IMR-90 (cell line): Measurements from ENCODE around the gene SLC35D1. TPM values are rescaled to one million over a fixed set of nuclear protein-coding genes. Genes with fewer than 3 reads are reported as not detected.

Source experiments
- ATAC-seq: fragments of 200-7000 bp; cut with Tn5 transposase; 2 replicates; pipeline ENCODE4 v1.9.1; 2020; ENCODE audit warnings: low read depth, mild to moderate bottlenecking, moderate library complexity
- BruUV-seq: library from RNA; stranded (reverse); fragments of 400-500 nt; replicated peaks from 2 replicates; lab custom pipeline; 2021; lab: Mats Ljungman, UMichigan
- CTCF ChIA-PET: fragments of 300-600 bp; formaldehyde crosslinking; extraction: SDS; loops from one replicate; lab custom pipeline; 2021; ENCODE audit warnings: antibody characterized with exemption; lab: Yijun Ruan, JAX
- POLR2A ChIA-PET: fragments of 300-600 bp; sonication (Branson Sonifier 250); formaldehyde crosslinking; loops from one replicate; lab custom pipeline; 2022; ENCODE audit warnings: antibody characterized with exemption; ENCODE audit not compliant: unreplicated experiment; lab: Charles Lee
- DNase-seq: peaks from one replicate; pipeline ENCODE4 v3.0.0; 2013
- H2AFZ ChIP-seq: replicated peaks from 2 replicates; pipeline ENCODE3; 2013; ENCODE audit warnings: low read length, mild to moderate bottlenecking; ENCODE audit not compliant: poor library complexity
- H2AK5ac ChIP-seq: 2 replicates; pipeline ENCODE4 v1.6.1; 2013; ENCODE audit warnings: low read depth, low read length, inconsistent platforms
- H2AK9ac ChIP-seq: replicated peaks from 2 replicates; pipeline ENCODE3; 2013; ENCODE audit warnings: mild to moderate bottlenecking, low read depth, low read length, moderate library complexity; ENCODE audit not compliant: poor library complexity
- H2BK120ac ChIP-seq: 2 replicates; pipeline ENCODE4 v1.6.1; 2013; ENCODE audit warnings: low read depth, low read length, inconsistent platforms
- H2BK15ac ChIP-seq: 3 replicates; pipeline ENCODE4 v1.6.1; 2013; ENCODE audit warnings: low read depth, low read length, inconsistent platforms
- H2BK20ac ChIP-seq: 2 replicates; pipeline ENCODE4 v1.6.1; 2013; ENCODE audit warnings: low read depth, mild to moderate bottlenecking, inconsistent platforms, low read length, moderate library complexity
- H2BK5ac ChIP-seq: 2 replicates; pipeline ENCODE4 v1.6.1; 2013; ENCODE audit warnings: mild to moderate bottlenecking, low read depth, low read length, inconsistent platforms; ENCODE audit not compliant: poor library complexity, severe bottlenecking
- H3K14ac ChIP-seq: replicated peaks from 2 replicates; pipeline ENCODE4 v1.6.1; 2013; ENCODE audit warnings: low read depth, low read length, inconsistent platforms
- H3K18ac ChIP-seq: 2 replicates; pipeline ENCODE4 v1.6.1; 2013; ENCODE audit warnings: low read depth, low read length, control low read depth
- H3K23ac ChIP-seq: 2 replicates; pipeline ENCODE4 v1.6.1; 2013; ENCODE audit warnings: low read depth, low read length, inconsistent platforms
- H3K27ac ChIP-seq: 2 replicates; pipeline ENCODE4 v1.5.1; 2013; ENCODE audit warnings: mild to moderate bottlenecking, control low read depth, low read length; ENCODE audit not compliant: insufficient read depth
- H3K27me3 ChIP-seq: 2 replicates; pipeline ENCODE4 v1.6.1; 2013; ENCODE audit warnings: low read length; ENCODE audit not compliant: control insufficient read depth, insufficient read depth
- H3K36me3 ChIP-seq: 2 replicates; pipeline ENCODE4 v1.6.1; 2013; ENCODE audit warnings: low read length, mixed read lengths; ENCODE audit not compliant: control insufficient read depth, insufficient read depth
- H3K4ac ChIP-seq: 2 replicates; pipeline ENCODE4 v1.6.1; 2013; ENCODE audit warnings: low read depth, low read length, inconsistent platforms
- H3K4me1 ChIP-seq: 2 replicates; pipeline ENCODE4 v1.6.1; 2013; ENCODE audit warnings: low read length, mixed read lengths; ENCODE audit not compliant: control insufficient read depth, insufficient read depth
- H3K4me2 ChIP-seq: 2 replicates; pipeline ENCODE4 v1.6.1; 2013; ENCODE audit warnings: low read depth, mild to moderate bottlenecking, control low read depth, low read length, moderate library complexity
- H3K4me3 ChIP-seq: 2 replicates; pipeline ENCODE4 v1.5.1; 2013; ENCODE audit warnings: low read depth, mild to moderate bottlenecking, control low read depth, low read length, moderate library complexity; ENCODE audit not compliant: insufficient read depth
- H3K56ac ChIP-seq: 2 replicates; pipeline ENCODE4 v1.6.1; 2013; ENCODE audit warnings: low read length, inconsistent platforms; ENCODE audit not compliant: insufficient read depth; ENCODE audit errors: extremely low read depth
- H3K79me1 ChIP-seq, 2 experiments: 2 replicates each; pipeline ENCODE4 v1.6.1; 2013; ENCODE audit warnings: low read length in 2 of 2, inconsistent platforms in 1 of 2, low read depth in 1 of 2
- H3K9ac ChIP-seq: 2 replicates; pipeline ENCODE4 v1.6.1; 2013; ENCODE audit warnings: low read depth, low read length, control low read depth
- H3K9me1 ChIP-seq: 2 replicates; pipeline ENCODE4 v1.6.1; 2013; ENCODE audit warnings: low read length, inconsistent platforms; ENCODE audit not compliant: insufficient read depth
- H3K9me3 ChIP-seq: 2 replicates; pipeline ENCODE4 v1.6.1; 2013; ENCODE audit warnings: low read length; ENCODE audit not compliant: control insufficient read depth, insufficient read depth
- H4K20me1 ChIP-seq: 2 replicates; pipeline ENCODE4 v1.6.1; 2013; ENCODE audit warnings: low read length, inconsistent platforms; ENCODE audit not compliant: insufficient read depth
- H4K5ac ChIP-seq: 2 replicates; pipeline ENCODE4 v1.6.1; 2013; ENCODE audit warnings: mild to moderate bottlenecking, low read depth, low read length, control low read depth
- H4K8ac ChIP-seq, 2 experiments: 2 replicates each; pipeline ENCODE4 v1.6.1; 2013; ENCODE audit warnings: low read depth in 2 of 2, low read length in 2 of 2, control low read depth in 1 of 2, inconsistent platforms in 1 of 2
- H4K91ac ChIP-seq: 2 replicates; pipeline ENCODE4 v1.6.1; 2013; ENCODE audit warnings: low read depth, low read length, inconsistent platforms; ENCODE audit not compliant: insufficient read depth
- ELK1 ChIP-seq: fragments of 150-350 bp; IDR thresholded peaks from 2 replicates; pipeline ENCODE4 v1.6.1; 2016; ENCODE audit warnings: low read depth, mild to moderate bottlenecking, low read length, moderate library complexity, borderline replicate concordance
- MAFK ChIP-seq: IDR thresholded peaks from 2 replicates; pipeline ENCODE4 v1.6.1; 2012; ENCODE audit warnings: low read depth, low read length, improper control_type of control experiment
- MXI1 ChIP-seq: IDR thresholded peaks from 2 replicates; pipeline ENCODE4 v1.6.1; 2012; ENCODE audit warnings: low read depth, mild to moderate bottlenecking, low read length, moderate library complexity, borderline replicate concordance
- POLR2A ChIP-seq: IDR thresholded peaks from 2 replicates; pipeline ENCODE4 v1.6.1; 2012; ENCODE audit warnings: mild to moderate bottlenecking, low read depth, low read length
- RAD21 ChIP-seq: IDR thresholded peaks from 2 replicates; pipeline ENCODE4 v1.6.1; 2012; ENCODE audit warnings: low read length, improper control_type of control experiment
- dilution Hi-C: fragments of 300-500 bp; cut with HindIII; formaldehyde crosslinking; loops from one replicate; pipeline ENCODE4 v1.14.3; 2018; ENCODE audit warnings: low sequenced_read_pairs; ENCODE audit not compliant: unreplicated experiment
- in situ Hi-C: fragments of 300-500 bp; cut with MboI; formaldehyde crosslinking; loops from 3 replicates; pipeline ENCODE4 v1.14.3; 2019; ENCODE audit warnings: low sequenced_read_pairs, inconsistent platforms, mixed read lengths
- intact Hi-C: fragments of 100-400 bp; cut with micrococcal nuclease; formaldehyde crosslinking; loops from 2 replicates; pipeline ENCODE4 v1.10.0; 2022
- polyA plus RNA-seq, 3 experiments: library from polyadenylated mRNA; depleted of rRNA; stranded (reverse); fragments of >200 nt; gene quantifications; 2 replicates each; pipeline ENCODE4 v1.2.3, GENCODE V29; 2012; ENCODE audit warnings: low replicate concordance in 1 of 3
- total RNA-seq: library from RNA; depleted of rRNA; stranded (reverse); fragments of >200 nt; gene quantifications from 2 replicates; pipeline ENCODE4 v1.2.3, GENCODE V29; 2012

Gene SLC35D1
- total and polyA plus RNA-seq, 2 of the 4 experiments (the other 2 are of a cell fraction): 7.2 to 16.3 TPM

- in situ Hi-C loops: no loop called here
- Histone ChIP-seq H2AK5ac (no peak overlapping the region), H4K20me1 (no peaks in the 10 kb centered on the region), H3K18ac (no peak overlapping the region), H3K27ac (no peak overlapping the region), H3K9me3 (no peaks in the 10 kb centered on the region), H4K5ac (no peak overlapping the region), H2AFZ (no peak overlapping the region), H4K8ac (no peak overlapping the region), H3K79me1 (no peaks in the 10 kb centered on the region), H4K91ac (no peak overlapping the region), H2AK9ac (no peak overlapping the region), H3K23ac (no peak overlapping the region), H3K9me1 (no peaks in the 10 kb centered on the region), H3K14ac (no peak overlapping the region), H2BK20ac (no peak overlapping the region), H3K4ac (no peak overlapping the region), H3K27me3 (peaks cover 3% of the 10 kb centered on the region; the same call in 1 of the 2 replicates), H2BK15ac (no peak overlapping the region), H2BK5ac (no peak overlapping the region), H3K4me1 (peaks cover 3% of the 10 kb centered on the region), H3K4me2 (no peak overlapping the region), H3K56ac (no peak overlapping the region), H3K9ac (no peak overlapping the region), H2BK120ac (no peak overlapping the region), H3K36me3 (no peaks in the 10 kb centered on the region), H3K4me3 (no peak overlapping the region)
- BruUV-seq: no TSS peak
- DNase-seq (no peak), ATAC-seq (no peak)
- CTCF ChIA-PET: no interaction called here
- POLR2A ChIA-PET: no interaction called here
- intact Hi-C loops: no loop called here
- dilution Hi-C loops: no loop called here
- TF ChIP-seq MAFK (no peak), POLR2A (no peak), ELK1 (no peak), MXI1 (no peak), RAD21 (no peak)
Observed at GRCh38 chr1:67097305-67097704, 43.4 kb upstream of the SLC35D1 start.
